Hematopoietic multipotent progenitor cell (in vitro differentiated cells): ENCODE measurements around the gene TMEM125. TPM values are rescaled to one million over a fixed set of nuclear protein-coding genes. Genes with fewer than 3 reads are reported as not detected.

Experiments used
- DNase-seq, 3 donors: peaks; one replicate each; pipeline ENCODE4 v3.0.0-alpha.2; 2011 to 2015; ENCODE audit warnings: low read depth in 2 of 3, low spot score in 2 of 3
- total RNA-seq: library from RNA; depleted of rRNA; stranded (reverse); fragments of >200 nt; gene quantifications from one replicate; pipeline ENCODE4 v1.2.3, GENCODE V29; 2012

Gene TMEM125
- total RNA-seq: 8.3 TPM

DNA sequence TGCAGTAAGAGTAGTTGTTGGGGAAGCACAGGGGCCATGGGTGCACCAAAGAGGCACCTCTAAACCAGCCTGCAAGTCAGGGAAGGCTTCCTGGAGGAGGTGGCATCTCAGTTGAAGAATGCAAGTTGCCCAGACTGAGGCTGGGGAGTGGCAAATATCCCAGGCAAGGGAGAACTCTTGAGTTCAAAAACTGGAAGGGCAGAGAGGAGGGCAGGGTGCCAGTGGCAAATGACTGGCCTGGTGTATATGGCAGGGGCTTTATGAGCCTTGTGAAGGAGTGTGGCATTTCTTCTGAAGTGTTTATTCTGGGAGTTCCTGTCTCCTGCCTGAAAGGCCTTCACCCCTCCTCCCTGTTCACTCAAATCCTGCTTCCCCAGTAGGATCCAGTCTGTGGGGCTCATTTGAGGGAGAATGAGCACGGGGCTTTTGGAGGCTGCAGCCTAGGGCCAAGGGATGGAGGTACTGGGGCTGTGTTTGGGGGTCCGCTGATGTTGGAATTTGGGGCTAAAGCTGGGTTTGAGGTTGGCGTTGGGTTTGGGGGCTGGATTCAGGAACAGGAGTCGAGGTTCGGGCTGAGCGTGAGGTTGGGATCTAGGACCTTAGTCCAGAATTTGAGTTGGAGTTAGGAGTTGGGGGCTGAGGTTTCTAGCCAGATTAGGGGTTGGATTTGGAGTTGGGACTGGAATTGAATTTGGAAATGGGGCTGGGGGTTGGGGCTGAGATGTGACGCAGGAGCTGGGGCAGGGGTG is at the start of gene TMEM125:
TMEM125 (plus strand) TSS at position 357 of the 749 bp plus-strand sequence. CDS start 2,740 bp downstream, outside the sequence.
- no peak for DNase-seq

DNA sequence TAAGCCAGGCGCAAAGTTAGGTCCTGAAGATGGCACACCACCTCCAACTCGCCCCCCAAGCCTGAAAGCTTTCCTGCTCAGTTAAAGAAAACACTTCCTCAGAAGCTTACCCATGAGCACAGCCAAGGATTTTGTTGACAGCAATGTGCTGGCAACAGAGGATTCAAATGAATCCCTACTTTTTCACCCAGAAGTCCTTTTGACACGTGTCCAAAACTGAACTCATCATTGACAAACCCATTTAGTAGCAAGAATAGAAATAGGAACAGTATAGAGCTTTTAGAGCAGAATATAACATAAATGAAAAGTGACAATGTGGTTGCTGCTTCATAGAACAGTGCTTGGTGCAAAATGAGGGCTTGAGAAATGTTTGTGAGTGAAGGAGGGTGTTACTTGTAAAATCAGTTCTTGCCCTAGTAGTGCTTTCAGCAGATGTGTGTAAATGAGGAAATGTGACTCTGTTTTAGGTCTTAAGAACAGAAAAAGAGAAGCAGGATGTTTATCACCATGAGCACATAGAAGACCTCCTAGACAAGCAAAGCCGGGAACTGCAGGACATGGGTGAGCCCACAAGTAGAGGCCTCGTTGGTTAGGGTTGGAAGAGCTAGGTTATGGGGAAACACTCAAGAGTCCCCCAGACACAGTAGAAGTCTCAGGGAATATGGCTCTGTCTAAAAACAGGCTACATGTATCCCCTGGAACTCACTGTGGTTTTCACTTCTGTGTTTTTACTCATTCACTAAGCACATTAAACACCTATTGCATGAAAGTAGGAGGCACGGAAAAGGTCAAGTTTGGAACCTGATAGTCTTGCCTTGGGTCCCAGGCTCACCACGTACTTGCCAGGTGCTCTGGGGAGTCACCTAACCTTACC is 48.6 kb upstream of the TMEM125 start:
- DNase-seq: peak in 1 of 3 donors; percentile 34

DNA sequence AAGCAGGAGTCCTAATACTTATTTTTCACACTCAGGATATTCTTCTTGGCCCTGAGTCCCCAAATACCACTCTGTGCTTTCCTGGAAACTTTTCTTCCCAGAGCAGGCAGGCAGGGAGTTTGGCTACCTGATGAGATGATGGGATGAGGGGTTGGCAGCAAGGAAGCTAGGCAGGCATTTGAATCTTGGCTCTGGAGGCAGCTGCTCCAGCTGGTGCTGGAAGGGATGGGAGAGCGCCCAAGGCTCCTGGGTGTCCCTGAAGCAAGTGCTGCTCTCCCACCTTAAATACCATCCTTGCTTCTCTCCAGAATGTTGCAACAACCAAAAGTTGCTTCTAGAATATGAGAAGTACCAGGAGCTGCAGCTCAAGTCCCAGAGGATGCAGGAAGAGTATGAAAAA is 48.0 kb upstream of the TMEM125 start:
- no peak for DNase-seq

DNA sequence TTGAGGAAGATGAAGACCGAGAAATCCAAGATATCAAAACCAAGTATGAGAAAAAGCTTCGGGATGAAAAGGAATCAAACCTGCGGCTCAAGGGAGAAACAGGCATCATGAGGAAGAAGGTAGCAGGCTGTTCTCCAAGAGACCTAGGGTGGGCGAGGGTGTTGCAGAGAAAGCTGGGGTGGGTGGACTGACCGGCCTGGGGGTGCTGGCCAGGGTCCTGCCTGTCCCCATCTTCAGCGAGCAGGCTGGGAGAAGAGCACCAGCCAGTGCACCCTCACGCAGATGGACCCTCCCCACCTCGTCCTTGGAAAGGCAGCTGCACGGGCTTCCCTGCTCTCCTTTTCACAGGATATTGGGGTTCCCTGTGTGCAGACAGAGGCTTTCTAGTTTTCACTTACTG is 46.9 kb upstream of the TMEM125 start:
- DNase-seq: no peak

DNA sequence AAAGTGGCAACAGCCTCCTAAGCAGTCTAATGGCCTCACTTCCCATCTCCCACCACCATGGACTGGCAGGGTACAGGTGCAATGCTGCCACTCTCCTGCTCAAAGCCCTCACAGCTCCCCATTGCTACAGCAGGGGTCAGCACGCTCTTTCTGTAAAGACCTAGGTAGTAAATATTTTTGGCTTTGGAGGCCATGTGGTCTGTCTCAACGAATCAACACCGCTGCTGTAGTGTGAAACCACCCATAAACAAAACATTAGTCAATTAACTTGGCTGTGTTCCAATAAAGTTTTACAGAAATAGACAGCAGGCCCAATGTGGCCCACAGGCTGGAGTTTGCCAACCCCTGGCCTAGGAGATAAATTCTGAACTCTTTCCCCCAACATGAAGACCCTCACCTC is 44.6 kb upstream of the TMEM125 start:
- no peak for DNase-seq

DNA sequence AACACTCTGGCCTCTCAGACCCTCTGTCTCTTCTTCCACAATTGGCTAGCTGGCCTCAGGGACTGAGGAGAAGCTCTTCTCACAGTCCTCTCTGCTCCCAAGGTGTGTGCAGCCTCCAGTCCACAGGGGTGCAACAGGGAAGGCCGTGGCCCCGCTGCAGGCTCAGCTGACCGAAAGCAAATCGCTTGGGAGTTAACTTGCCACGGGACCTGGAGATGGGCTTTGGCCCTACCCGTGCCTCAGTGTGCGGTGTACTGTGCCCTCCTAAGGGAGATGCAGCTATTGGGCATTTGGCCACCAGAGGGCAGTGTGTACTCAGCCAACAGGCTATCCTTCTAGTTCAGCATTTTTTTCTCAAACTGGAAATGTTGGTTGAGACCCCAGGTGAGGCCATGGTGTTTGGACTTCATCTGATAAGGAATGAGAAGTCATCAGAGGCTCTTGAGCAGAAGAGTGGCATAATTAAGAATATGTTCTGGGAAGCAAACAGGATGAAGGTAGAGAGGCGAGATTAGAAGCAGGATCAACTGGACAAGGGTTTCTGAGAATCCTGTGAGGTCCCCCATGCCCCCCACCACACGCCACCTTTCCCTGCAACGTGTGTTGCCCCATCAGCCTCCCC is 42.5 kb upstream of the TMEM125 start:
- peak; percentile 65 to 87 (median 77) for DNase-seq

DNA sequence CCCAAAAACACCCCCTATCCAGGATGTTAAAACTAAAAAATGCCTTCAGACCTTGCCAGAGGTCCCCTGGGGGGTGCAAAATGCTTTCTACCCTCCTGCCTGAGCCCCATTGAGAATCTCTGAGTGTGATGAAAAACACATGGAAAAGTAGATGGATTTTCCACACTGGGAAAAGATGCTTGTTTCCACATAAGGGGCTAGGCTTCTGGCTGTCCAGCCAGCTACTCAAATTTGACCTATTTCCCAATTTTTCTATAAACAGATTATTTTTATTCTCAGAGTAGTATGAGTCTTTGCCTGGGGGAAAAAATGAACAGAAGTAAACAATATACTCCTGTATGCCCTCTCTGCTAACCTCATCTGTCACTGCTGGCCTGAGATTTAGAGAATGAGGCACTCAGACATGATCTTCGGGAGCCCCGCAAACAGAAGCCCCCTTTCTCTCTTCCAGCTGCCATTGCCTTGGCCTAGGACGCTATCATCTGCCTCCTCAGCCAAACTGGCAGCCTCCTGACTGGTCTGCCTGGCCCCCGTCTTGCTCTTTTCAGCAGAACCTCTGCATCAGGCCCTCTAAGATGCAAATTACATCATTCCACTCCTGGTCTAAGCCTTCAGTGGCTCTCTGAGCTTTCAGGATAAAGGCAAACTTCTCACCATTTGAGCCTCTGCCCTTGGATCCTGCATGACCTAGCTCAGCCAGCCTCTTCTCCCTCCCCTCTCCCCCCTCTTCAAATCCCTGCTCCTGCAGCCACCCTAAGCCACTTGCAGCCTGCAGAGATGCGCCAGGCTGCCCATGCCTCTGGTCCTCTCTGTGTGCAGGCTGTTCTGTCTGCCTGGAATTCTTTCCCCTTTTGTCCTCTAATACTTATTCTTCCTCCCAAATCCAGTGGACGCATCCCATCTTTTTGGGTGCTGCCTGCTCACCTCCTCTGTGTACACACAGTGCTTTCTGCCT is 39.7 kb upstream of the TMEM125 start:
- no peak for DNase-seq

DNA sequence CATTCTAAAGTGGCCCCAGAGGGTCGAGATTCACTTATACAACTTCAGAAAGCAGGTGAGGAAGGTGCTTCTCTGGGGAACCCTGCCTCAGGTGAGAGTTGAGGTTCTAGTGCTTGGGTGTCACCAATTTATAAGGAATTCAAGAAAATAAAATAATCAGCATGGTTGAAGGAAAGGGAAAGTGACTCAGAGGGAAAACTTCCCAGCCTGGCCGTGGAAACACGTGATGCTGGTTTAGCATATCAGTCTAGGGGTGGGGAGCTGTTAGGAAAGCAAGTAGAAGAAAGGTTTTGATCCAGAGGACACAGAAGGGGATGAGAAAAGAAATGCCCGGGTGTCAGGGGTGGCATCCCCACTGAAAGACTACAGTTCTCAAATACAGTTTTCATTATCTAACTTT is 37.7 kb upstream of the TMEM125 start:
- no peak for DNase-seq

DNA sequence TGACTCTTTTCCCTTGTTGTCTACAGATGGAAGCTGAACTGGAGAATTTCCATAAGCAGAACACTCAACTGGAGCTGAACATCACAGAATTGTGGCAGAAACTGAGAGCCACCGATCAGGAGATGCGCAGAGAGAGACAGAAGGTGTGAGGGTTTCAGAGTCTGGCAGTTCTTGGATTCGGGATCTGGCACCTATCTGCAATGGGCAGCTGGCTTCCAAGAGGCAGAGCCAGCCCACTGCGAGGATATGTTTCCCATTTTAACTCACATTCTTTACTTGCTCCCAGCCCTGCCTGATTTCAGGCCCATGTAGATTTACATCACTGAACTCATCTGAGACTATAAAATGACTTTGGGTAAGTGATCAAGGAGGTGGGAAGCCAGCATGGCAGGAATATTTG is 37.3 kb upstream of the TMEM125 start:
- DNase-seq: no peak

DNA sequence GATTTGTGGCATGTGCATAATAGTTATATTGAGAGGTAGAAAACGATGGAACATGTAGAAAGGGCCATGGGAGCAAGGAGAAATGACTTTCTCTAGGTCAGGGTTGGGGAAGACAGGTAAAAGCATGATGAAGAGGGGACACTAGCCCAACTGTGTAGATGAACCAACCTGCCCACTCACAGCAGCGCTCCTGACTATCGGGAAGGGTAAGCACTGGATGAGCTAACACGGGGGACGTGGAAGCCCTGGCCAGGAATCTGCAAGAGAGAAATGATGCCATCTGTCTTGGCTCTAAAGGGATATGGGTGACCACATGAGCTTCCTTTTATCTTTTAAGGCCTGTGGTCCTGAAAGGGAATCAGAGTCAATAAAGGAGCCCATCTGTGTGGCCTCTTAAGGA is 36.2 kb upstream of the TMEM125 start:
- DNase-seq: no peak

DNA sequence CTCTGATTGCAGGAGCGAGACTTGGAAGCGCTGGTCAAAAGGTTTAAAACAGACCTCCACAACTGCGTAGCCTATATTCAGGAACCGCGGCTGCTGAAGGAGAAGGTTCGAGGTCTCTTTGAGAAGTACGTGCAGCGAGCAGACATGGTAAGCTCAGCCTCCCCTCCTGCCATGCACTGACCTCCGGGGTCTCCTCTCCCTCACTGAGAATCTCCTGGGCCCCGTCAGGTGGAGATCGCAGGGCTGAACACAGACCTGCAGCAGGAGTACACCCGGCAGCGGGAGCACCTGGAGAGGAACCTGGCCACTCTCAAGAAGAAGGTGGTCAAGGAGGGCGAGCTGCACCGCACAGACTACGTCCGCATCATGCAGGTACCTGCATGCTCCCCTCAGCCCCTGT is 35.5 kb upstream of the TMEM125 start:
- DNase-seq: no peak

DNA sequence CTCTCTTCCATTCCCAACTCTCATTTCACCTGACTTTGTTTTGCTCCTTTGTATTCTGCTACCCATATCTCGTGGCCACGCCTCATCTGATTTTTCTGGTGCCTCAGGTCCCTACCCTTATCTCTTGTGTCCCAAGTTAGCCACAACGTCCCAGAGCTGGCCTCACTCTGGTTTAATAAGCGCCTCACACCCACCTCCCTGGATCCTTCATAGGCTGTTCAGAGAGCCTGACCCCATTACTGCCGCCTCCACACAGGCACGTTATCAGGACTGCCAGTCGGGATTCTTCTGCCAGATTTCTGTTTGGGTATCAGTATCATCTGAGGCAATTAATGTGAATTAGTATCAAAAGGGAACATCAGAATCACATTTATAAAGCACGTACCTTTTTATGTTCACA is 34.7 kb upstream of the TMEM125 start:
- DNase-seq: no peak

DNA sequence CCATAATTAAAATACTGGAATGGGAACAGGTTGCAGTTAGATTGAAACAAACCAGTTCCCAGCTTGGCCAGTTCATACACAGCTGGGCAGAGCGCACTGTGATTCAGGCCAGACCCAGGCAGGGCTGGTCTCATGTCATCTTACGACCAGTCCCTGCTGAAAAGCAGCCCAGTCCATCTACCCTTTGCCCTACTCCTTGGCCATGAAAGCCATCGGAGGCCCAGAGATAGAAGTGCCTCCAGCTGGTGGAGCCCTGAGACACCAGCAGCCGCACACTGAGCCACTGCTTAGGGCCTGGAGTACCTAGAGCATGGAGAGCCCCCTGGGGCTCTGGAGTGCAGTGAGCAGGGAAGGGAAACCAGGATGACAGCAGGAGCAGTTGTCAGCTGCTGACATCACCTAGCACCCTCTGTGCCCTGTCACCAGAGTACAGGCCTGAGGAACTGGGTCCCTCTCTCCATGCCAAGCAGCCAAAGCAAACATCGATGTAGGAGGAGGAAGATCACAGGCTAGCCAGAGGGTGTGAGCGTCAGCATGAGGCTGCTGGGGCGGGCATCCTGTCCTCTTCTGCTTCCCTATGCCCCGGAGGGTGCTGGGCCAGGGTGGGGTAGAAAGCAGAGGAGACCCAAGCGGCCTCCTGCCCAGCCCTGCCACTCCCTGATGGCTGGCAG is 34.2 kb upstream of the TMEM125 start:
- DNase-seq: no peak

DNA sequence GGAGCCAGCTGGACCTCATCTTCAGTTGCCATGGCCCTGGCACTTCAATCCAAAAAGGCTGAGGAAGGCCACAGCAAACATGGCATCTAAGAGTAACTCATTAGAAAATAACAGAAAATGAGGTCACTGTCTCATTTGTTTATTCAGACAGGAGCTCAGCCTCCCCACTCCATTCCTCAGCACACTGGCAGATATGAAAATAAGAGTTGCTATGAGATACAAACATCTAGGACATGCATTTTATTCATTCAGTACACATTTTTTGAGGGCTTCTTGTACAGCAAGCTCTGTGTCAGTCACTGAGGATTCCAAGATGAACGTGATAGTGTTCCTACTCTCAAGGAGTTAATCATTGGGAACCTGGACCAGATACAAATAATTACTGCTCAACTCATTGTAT is 32.7 kb upstream of the TMEM125 start:
- DNase-seq: no peak

DNA sequence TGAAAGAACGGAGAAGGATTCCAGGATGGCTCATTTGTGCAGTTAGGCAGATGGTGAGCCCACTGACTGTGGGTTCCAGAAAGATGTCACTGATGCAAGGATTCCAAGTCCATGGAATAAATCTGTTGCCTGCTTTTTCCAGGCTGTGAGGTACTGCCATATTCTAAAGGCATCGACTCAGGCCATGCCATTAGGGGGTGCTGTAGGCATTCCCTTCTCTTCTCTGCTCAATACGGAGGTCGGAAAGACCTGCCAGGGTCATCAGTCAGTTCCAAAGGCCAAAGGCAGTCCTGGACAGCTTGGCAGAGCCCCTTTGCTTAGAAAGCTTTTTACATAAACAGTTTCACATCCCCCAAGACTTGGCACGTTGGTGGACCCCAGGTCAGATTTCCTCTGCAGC is 31.7 kb upstream of the TMEM125 start:
- peak in 2 of 3 donors; percentile 51 to 73 for DNase-seq

DNA sequence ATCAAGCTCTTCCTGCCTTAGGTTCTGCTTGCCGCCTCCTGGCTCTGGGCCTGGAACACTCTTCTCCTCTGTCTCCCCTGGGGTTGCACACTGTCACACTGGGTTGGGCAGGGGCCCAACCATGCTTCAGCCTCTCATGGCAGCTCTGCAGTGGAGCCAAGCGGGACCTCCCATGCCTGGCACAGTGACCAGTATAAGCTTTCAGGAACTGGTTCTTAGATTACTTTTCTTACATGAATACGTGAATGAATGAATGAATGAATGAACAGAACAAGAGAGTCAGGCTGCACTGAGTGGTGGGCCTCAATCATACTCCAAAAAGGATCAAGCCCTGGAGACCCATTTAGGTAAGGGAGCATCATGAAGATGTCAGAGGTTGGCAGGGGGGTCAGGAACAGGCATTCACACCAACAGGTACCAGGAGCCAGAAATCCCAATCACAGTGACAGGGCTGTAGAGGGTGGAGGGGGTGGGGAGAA is 30.8 kb upstream of the TMEM125 start:
- no peak for DNase-seq

DNA sequence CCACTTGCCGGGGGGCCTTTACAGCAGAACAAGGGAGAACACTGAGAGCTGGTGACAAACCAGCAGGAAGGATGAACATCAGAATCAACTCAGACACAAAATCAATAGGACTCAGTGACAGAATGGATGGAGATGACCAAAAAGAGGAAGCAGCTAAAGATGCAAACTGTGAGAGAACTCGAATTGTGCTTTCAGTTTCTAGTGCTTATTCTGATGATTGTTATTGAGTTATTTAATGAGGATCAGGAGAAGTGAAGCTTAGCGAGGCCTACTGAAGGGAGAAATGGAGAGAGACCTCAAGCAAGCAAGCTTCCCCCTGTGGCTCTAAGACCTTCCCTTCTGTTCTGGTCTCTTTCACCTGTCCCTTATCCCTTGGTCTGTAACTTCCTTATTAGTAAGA is 30.3 kb upstream of the TMEM125 start:
- peak in 1 of 3 donors; percentile 68 for DNase-seq

DNA sequence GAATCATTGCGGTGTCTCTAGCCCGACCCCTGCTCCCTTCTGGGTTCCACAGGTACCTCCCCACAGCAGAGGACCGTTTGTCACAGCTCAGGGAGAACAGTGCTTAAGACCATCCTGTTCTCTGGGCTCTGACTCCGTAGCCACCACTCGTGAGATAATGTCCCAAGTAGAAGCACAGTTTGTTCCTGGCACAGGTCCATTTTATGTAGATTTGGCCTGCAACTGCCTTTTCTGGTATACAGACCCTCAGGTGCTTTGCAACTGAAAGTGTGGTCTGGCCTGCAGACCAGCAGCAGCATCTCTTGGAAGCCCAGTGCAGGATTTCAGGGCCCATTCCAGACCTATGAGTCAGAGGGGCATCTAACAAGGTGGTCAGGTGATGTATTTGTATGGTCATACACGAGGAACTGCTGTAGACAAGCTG is 28.4 kb upstream of the TMEM125 start:
- no peak for DNase-seq

DNA sequence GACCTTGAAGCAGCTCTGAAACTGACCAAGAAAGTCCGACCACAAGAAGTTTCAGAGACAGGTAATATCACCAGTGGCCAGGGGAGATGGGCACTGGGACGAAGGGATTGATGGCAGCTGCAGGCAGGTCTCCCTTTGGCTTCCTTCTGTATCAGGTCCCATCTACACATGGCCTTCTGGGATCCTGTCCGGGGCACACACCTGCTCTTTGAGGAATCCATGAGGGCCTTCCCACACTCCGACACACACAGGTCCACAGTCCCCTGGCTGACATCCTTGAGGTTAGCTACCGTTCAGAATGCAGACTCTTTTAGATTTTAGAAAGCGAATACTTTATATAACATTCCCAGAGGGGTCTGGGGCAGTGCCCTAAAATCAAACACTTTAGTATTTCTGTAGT is 26.5 kb upstream of the TMEM125 start:
- no peak for DNase-seq
